HepG2 (cell line): ENCODE measurements around the gene ALDH7A1. TPM values are rescaled to one million over a fixed set of nuclear protein-coding genes. Genes with fewer than 3 reads are reported as not detected.

Experiments
- ARNTL ChIP-seq: sonication (generic); formaldehyde crosslinking; IDR thresholded peaks from 2 replicates; pipeline ENCODE4 v1.4.0; 2020; ENCODE audit warnings: mild to moderate bottlenecking, missing genetic modification reagents
- FOXA3 ChIP-seq: IDR thresholded peaks from 2 replicates; pipeline ENCODE4 v1.6.1; 2016; ENCODE audit warnings: missing genetic modification reagents, missing compliant biosample characterization
- FOXJ3 ChIP-seq: sonication (generic); formaldehyde crosslinking; IDR thresholded peaks from 2 replicates; pipeline ENCODE4 v1.4.0; 2020; ENCODE audit warnings: missing genetic modification reagents, mild to moderate bottlenecking, borderline replicate concordance
- HNRNPUL1 ChIP-seq: fragments of 200-400 bp; formaldehyde crosslinking; IDR thresholded peaks from 2 replicates; pipeline ENCODE4 v1.6.1; 2017; ENCODE audit warnings: low read depth, mild to moderate bottlenecking, low read length, moderate library complexity
- MIER2 ChIP-seq: IDR thresholded peaks from 2 replicates; pipeline ENCODE4 v1.6.1; 2016; ENCODE audit warnings: missing biosample characterization, missing genetic modification reagents
- MXD4 ChIP-seq: IDR thresholded peaks from 2 replicates; pipeline ENCODE4 v1.6.1; 2016; ENCODE audit warnings: mild to moderate bottlenecking, missing biosample characterization, missing genetic modification reagents
- NFKB2 ChIP-seq: sonication (generic); formaldehyde crosslinking; IDR thresholded peaks from 2 replicates; pipeline ENCODE4 v1.4.0; 2020; ENCODE audit warnings: missing genetic modification reagents, borderline replicate concordance
- SAP130 ChIP-seq: IDR thresholded peaks from 2 replicates; pipeline ENCODE4 v1.6.1; 2016; ENCODE audit warnings: low read depth
- SATB2 ChIP-seq: sonication (generic); formaldehyde crosslinking; IDR thresholded peaks from 2 replicates; pipeline ENCODE4 v1.5.0; 2020; ENCODE audit warnings: missing genetic modification reagents
- SNRNP70 ChIP-seq: fragments of 200-400 bp; formaldehyde crosslinking; IDR thresholded peaks from 2 replicates; pipeline ENCODE4 v1.6.1; 2017; ENCODE audit warnings: mild to moderate bottlenecking, low read depth, low read length, moderate library complexity
- SYNCRIP ChIP-seq: fragments of 200-400 bp; formaldehyde crosslinking; IDR thresholded peaks from 2 replicates; pipeline ENCODE4 v1.6.1; 2018; ENCODE audit warnings: mild to moderate bottlenecking, low read depth, low read length; ENCODE audit not compliant: insufficient read depth
- TEAD3 ChIP-seq: optimal IDR thresholded peaks from 2 replicates; pipeline ENCODE3; 2016; ENCODE audit warnings: borderline replicate concordance
- ZNF235 ChIP-seq: sonication (generic); formaldehyde crosslinking; IDR thresholded peaks from 2 replicates; pipeline ENCODE4 v1.8.1; 2023; ENCODE audit warnings: mild to moderate bottlenecking, missing genetic modification reagents, borderline replicate concordance
- ZNF282 ChIP-seq: fragments of 450-650 bp; IDR thresholded peaks from 2 replicates; pipeline ENCODE4 v1.6.1; 2018; ENCODE audit not compliant: partially characterized antibody
- ZNF7 ChIP-seq: IDR thresholded peaks from 2 replicates; pipeline ENCODE4 v1.6.1; 2016; ENCODE audit warnings: missing biosample characterization, missing genetic modification reagents
- polyA plus RNA-seq, 8 experiments: library from polyadenylated mRNA; depleted of rRNA in 3 of 8; stranded (reverse) in 7 of 8; unstranded in 1 of 8; fragments of >200 nt; fragmentation: Illumina TruSeq in 4 of 8; extraction: Trizol in 4 of 8; gene quantifications; 2 replicates each; pipeline versions ENCODE4 v1.2.1 to v1.2.3, GENCODE V29; 2011 to 2016; ENCODE audit warnings: low read depth in 4 of 8, missing spikeins in 1 of 8, mixed read lengths in 1 of 8; ENCODE audit not compliant: insufficient read depth in 1 of 8
- total RNA-seq, 5 experiments: library from RNA; depleted of rRNA; stranded (reverse); fragments of >200 nt; fragmentation: Illumina TruSeq; extraction: Trizol; gene quantifications; 2 replicates each; pipeline ENCODE4 v1.2.3, GENCODE V29; 2016; ENCODE audit warnings: low read depth in 1 of 5
- TF ChIP-seq, protein P1 (sequence below): sonication (generic); formaldehyde crosslinking; IDR thresholded peaks from 2 replicates; pipeline ENCODE4 v1.4.0; 2020; ENCODE audit warnings: missing genetic modification reagents
- TF ChIP-seq, protein P2 (sequence below): sonication (generic); formaldehyde crosslinking; IDR thresholded peaks from 2 replicates; pipeline ENCODE4 v1.5.0; 2020; ENCODE audit warnings: missing genetic modification reagents
- TF ChIP-seq, protein P3 (sequence below): sonication (generic); formaldehyde crosslinking; IDR thresholded peaks from 2 replicates; pipeline ENCODE4 v1.5.0; 2020; ENCODE audit warnings: missing genetic modification reagents, mild to moderate bottlenecking, borderline replicate concordance
- TF ChIP-seq, protein P4 (sequence below): sonication (generic); formaldehyde crosslinking; IDR thresholded peaks from 2 replicates; pipeline ENCODE4 v1.8.1; 2023; ENCODE audit warnings: mild to moderate bottlenecking, inconsistent platforms, moderate library complexity, missing genetic modification reagents, borderline replicate concordance
- TF ChIP-seq, protein P5 (sequence below): sonication (generic); formaldehyde crosslinking; IDR thresholded peaks from 2 replicates; pipeline ENCODE4 v1.8.0; 2022; ENCODE audit warnings: missing genetic modification reagents, low read depth, mild to moderate bottlenecking, borderline replicate concordance
- TF ChIP-seq, protein P6 (sequence below): sonication (generic); formaldehyde crosslinking; IDR thresholded peaks from 2 replicates; pipeline ENCODE4 v1.4.0; 2020; ENCODE audit warnings: missing genetic modification reagents, borderline replicate concordance
- TF ChIP-seq, protein P7 (sequence below): fragments of 450-650 bp; IDR thresholded peaks from 2 replicates; pipeline ENCODE4 v1.6.1; 2017

ALDH7A1 gene
- total and polyA plus RNA-seq, 2 of the 13 experiments (the other 11 are each of a cell fraction or from before 2014, with no cell fraction given) = 69.0 to 100 TPM

DNA sequence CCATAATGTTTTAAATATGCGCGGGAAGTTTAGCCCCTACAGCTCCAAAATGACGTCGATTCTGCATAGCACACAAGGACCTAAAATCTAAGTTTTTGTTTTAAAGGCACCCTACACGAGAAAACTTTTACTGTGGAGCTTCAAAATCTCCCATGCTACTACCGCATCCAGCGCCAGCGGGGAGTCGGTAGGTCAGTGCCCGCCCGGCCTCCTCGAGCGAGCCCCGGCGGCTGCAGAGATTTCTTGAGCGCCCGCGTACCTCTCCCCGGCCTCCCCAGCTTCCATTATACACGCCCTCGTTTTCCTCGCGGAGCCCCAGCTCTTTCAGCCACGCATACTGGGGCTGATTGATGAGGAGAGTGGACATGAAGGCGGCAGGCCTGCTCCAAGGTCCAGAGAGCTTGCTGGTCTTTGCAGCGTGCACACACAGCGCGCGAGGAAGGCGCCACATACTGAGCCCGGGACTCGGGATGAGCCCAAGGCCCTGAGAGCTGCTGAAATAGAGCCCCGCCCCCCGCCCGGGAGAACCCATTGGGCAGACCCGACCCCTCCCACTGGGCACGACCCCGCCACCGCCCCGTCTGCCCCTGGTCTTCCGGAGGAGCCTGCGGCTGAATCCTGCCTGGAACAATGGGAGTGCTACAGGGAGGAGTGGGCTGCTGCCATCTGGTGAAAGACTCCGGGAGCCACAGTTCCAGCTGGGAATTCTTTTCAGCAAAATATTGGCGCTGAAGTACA lies at the start of gene ALDH7A1 (continued):
- TF ChIP-seq, protein P1, sequence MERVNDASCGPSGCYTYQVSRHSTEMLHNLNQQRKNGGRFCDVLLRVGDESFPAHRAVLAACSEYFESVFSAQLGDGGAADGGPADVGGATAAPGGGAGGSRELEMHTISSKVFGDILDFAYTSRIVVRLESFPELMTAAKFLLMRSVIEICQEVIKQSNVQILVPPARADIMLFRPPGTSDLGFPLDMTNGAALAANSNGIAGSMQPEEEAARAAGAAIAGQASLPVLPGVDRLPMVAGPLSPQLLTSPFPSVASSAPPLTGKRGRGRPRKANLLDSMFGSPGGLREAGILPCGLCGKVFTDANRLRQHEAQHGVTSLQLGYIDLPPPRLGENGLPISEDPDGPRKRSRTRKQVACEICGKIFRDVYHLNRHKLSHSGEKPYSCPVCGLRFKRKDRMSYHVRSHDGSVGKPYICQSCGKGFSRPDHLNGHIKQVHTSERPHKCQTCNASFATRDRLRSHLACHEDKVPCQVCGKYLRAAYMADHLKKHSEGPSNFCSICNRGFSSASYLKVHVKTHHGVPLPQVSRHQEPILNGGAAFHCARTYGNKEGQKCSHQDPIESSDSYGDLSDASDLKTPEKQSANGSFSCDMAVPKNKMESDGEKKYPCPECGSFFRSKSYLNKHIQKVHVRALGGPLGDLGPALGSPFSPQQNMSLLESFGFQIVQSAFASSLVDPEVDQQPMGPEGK (CRISPR knock-in tag) = peak; percentile 60; the same call in 1 of the 2 replicates
- TF ChIP-seq, protein P2, sequence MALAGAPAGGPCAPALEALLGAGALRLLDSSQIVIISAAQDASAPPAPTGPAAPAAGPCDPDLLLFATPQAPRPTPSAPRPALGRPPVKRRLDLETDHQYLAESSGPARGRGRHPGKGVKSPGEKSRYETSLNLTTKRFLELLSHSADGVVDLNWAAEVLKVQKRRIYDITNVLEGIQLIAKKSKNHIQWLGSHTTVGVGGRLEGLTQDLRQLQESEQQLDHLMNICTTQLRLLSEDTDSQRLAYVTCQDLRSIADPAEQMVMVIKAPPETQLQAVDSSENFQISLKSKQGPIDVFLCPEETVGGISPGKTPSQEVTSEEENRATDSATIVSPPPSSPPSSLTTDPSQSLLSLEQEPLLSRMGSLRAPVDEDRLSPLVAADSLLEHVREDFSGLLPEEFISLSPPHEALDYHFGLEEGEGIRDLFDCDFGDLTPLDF = peak; percentile 82
- no peak for TF ChIP-seq ARNTL (CRISPR knock-in tag)
- TF ChIP-seq, protein P3, sequence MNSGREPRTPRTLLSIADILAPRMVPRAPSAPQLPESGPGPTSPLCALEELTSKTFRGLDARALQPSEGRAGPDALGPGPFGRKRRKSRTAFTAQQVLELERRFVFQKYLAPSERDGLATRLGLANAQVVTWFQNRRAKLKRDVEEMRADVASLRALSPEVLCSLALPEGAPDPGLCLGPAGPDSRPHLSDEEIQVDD (CRISPR knock-in tag) = no peak
- peak; percentile 58 for TF ChIP-seq TEAD3 (CRISPR knock-in tag)
- no peak for TF ChIP-seq HNRNPUL1
- TF ChIP-seq, protein P4, sequence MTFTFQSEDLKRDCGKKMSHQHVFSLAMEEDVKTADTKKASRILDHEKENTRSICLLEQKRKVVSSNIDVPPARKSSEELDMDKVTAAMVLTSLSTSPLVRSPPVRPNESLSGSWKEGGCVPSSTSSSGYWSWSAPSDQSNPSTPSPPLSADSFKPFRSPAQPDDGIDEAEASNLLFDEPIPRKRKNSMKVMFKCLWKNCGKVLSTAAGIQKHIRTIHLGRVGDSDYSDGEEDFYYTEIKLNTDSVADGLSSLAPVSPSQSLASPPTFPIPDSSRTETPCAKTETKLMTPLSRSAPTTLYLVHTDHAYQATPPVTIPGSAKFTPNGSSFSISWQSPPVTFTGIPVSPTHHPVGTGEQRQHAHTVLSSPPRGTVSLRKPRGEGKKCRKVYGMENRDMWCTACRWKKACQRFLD (CRISPR knock-in tag) = 0 out of 2 replicates have a peak, but pooled peaks have one; percentile 74
- no peak for TF ChIP-seq ZNF282
- no peak for TF ChIP-seq SYNCRIP
- no peak for TF ChIP-seq SATB2 (CRISPR knock-in tag)
- TF ChIP-seq FOXA3 (CRISPR knock-in tag) = peak; percentile 42; the same call in 1 of the 2 replicates
- TF ChIP-seq, protein P5, sequence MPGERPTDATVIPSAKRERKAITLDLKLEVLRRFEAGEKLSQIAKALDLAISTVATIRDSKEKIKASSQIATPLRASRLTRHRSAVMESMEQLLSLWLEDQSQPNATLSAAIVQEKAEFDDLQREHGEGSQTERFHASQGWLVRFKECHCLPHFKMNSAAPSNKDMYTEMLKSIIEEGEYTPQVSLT (CRISPR knock-in tag) = peak; percentile 87; the same call in 1 of the 2 replicates
- peak; percentile 94 for TF ChIP-seq SAP130 (CRISPR knock-in tag)
- TF ChIP-seq FOXJ3 (CRISPR knock-in tag) = no peak
- no peak for TF ChIP-seq SNRNP70
- no peak for TF ChIP-seq ZNF7 (CRISPR knock-in tag)
- TF ChIP-seq, protein P6, sequence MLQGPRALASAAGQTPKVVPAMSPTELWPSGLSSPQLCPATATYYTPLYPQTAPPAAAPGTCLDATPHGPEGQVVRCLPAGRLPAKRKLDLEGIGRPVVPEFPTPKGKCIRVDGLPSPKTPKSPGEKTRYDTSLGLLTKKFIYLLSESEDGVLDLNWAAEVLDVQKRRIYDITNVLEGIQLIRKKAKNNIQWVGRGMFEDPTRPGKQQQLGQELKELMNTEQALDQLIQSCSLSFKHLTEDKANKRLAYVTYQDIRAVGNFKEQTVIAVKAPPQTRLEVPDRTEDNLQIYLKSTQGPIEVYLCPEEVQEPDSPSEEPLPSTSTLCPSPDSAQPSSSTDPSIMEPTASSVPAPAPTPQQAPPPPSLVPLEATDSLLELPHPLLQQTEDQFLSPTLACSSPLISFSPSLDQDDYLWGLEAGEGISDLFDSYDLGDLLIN (CRISPR knock-in tag) = no peak
- TF ChIP-seq MXD4 = peak; percentile 63; the same call in 1 of the 2 replicates
- TF ChIP-seq, protein P7, sequence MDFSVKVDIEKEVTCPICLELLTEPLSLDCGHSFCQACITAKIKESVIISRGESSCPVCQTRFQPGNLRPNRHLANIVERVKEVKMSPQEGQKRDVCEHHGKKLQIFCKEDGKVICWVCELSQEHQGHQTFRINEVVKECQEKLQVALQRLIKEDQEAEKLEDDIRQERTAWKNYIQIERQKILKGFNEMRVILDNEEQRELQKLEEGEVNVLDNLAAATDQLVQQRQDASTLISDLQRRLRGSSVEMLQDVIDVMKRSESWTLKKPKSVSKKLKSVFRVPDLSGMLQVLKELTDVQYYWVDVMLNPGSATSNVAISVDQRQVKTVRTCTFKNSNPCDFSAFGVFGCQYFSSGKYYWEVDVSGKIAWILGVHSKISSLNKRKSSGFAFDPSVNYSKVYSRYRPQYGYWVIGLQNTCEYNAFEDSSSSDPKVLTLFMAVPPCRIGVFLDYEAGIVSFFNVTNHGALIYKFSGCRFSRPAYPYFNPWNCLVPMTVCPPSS = no peak
- peak; percentile 80; the same call in 1 of the 2 replicates for TF ChIP-seq NFKB2 (CRISPR knock-in tag)
- TF ChIP-seq MIER2 (CRISPR knock-in tag) = no peak
- no peak; the same call in 1 of the 2 replicates for TF ChIP-seq ZNF235 (CRISPR knock-in tag)
